GM19043 (cell line): ENCODE measurements around the gene SEMA3D.

Experiments used
- ATAC-seq: cut with Tn5 transposase; IDR thresholded peaks from one replicate; pipeline ENCODE4 v1.9.1; 2021; ENCODE audit warnings: low read depth; ENCODE audit not compliant: unreplicated experiment

The SEMA3D gene

GRCh38 chr7:85186521-85187241 lies at the start of gene SEMA3D:
TSS of gene SEMA3D (minus strand) at chr7:85187056. CDS start at chr7:85121891, 65,165 bp downstream.
- ATAC-seq = peak; percentile 92

DNA sequence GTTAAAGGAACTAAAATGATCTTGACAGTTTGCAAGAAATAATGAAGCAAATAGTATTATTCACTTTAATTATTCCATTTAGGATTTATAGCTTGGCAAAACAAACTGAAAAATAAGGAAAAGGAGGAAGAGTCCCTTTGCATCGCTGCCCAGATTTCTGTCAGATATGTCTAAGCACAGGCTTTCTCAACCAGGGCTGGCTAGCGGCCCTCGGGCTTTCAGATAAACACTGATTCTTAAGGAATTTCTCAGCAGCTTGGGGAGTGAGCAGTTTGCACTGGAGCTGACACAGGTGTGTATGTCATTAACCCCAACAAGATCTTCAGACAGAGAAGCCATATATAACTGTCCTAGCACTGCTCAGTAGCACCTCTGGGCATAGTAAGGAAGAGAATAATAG lies 47.9 kb upstream of the SEMA3D start:
- ATAC-seq = no peak

DNA sequence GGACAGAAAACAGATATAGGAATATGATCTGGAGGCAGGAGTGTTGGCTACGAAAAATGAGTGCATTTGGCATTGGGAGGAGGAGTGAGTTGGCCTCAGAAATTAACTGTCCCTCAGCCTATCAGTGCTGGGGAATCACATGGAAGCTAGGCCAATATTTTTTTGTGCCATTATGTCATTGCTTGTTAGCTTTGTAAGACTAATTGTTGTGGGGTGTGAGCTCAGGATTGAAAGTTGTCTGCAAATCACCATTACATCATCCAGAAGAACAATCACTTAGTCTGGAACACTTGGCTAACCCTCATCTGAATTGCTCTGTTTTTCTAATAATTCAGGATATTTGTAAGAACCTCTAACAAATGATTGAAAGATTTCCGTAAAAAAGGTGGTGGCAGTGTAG lies 45.2 kb upstream of the SEMA3D start:
- ATAC-seq = no peak

- ATAC-seq = no peak
Observed at GRCh38 chr7:85230623-85231022, 43.8 kb upstream of the SEMA3D start.

DNA sequence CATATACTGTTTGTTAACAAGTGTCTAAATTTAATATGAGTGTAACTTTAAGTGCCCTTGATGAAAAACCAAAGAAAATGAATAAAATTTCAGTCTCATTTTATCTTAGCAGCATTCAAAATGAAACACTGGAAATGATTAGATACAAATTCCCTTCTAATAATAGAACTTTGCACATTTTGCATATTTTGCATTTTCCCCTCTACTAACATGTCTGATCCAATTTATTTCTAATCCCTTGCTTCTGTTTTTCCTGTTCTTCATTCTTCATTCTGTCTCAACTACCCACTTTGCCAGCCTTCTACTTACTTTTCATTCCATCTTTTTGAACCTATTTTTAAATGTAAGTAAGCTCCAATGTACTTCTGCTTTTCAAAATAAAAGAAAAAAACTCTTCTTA lies 42.7 kb upstream of the SEMA3D start:
- ATAC-seq = no peak

DNA sequence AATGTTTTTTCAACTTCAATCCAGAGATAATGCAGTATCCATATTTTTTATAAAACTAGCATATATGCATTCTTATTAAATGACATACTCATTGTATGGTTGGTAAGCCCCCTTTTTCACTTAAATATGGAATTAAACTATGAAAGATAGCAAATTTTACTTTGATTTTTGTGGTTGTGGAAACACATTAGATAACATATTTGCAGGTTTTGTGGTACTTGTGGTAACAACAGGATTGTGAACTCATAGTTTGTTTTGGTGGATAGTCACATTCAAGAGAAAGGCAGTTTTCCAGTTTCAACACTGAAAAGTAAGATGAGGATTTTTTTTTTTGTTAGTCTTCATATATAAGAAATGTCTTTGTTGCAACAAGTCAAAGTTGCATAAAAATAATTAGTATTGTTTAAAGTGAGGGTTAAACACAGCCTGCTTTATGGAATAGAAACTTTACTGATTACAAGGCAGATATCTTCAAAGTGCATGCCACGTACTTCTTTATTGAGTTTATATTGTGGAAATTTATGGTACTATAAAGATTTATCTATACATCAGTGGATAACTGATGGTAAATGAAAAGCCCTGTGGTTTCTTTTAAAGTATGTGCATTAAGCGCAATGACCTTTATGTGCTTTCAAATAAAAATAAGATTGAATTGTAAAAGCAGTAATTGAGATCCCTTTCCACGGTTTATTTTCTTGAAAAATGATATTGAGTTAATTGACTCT lies 39.7 kb upstream of the SEMA3D start:
- ATAC-seq = no peak

DNA sequence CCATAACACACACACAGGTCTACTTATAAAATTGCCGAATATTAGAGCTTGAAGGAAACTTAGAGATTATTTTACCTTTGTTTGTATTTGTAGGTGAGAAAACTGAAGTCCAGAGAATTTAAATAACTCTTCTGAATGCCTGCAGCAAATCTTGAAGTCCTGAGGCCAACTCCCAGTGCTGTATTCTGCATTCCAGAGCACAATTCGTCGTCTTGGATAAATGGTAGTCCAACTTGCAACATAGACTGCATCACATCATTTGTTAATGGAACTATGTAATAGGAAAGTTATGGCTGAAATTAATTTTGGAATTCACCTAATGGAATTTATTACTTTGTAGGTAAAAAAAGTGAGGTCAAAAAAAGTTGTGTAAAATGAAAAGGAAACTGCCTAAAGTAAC lies 37.3 kb upstream of the SEMA3D start:
- no peak for ATAC-seq

GRCh38 chr7:85222522-85222921 lies 35.7 kb upstream of the SEMA3D start:
- ATAC-seq = no peak

DNA sequence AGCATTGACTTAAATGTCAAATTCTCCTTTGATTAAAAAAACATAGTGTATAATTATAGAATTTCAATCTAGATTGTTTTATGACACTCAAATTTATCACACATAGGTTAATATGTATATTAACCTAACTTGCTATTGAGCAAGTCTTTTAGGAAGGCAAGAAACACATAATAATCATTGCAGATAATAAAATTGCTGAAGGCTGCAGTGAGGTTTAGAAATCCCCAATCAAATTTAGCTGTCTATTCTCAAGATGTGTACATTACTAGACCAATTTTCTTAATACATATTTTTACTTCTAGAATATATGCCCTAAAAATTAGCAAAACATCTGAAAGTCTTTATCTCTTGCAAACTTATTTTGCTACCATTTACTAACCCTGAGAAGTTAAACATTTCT lies 34.9 kb upstream of the SEMA3D start:
- no peak for ATAC-seq

- ATAC-seq = no peak
Observed at GRCh38 chr7:85220651-85221050, 33.8 kb upstream of the SEMA3D start.

GRCh38 chr7:85220023-85220422 lies 33.2 kb upstream of the SEMA3D start:
- ATAC-seq = no peak

GRCh38 chr7:85217085-85217484 lies 30.2 kb upstream of the SEMA3D start:
- ATAC-seq = no peak

DNA sequence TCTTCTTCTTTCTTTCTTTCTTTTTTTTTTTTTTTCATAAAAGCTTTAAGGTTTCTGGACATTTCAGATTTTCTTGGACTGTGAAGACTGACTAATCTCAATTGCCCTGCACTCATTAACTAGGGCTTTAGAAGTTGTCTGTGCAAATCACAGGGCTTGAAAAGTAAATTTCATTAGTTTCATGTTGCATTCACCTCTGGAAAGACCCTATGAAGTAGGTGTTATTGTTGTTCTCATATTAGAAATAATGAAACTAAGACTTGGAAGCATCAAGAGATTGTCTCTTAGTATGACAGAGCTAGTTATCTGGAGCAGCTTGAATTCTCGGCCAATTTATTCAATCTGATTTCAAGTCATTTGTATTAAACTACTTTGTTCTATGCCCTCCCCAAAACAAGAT lies 28.2 kb upstream of the SEMA3D start:
- ATAC-seq = peak; percentile 65

- no peak for ATAC-seq
Observed at GRCh38 chr7:85213500-85213899, 26.6 kb upstream of the SEMA3D start.

DNA sequence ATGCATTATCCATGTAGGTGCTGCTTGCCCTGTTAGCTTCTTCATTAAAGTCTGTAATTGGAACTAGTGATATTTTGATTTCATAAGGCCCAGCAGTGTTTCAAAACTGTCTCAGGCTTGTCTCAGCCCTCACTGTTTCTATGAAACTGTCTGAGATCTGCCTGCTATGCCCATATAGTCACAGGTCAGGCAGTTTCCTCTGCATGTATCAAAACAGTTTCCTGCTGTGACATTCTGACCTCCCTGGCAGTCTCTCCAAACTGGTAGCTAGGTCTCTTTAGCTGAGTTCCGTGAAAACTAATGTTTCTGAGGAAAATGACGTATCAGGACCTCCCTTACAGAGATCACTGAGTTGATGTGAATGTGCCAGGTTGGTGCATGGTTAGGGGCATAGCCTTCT lies 18.9 kb upstream of the SEMA3D start:
- no peak for ATAC-seq

DNA sequence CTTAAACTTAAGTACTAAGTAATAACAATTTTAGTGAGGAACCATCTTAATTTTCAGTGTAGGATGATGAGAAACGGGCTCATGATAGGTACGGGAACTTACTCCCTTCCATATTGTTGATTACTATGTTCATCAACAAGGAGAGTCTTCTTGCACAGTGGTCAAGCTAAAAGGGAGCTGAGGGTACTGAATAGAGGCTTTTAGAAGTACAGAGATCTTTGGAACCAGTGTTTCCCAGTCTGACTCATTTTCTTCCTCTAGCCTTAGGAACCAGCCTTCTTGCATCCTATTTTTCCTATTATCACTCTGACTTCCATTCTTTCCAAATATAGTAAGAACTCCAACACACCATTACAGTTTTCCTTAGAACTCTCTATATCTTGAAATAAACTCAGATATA lies 17.6 kb upstream of the SEMA3D start:
- ATAC-seq = no peak

- ATAC-seq = no peak
Observed at GRCh38 chr7:85204061-85204460, 17.2 kb upstream of the SEMA3D start.

DNA sequence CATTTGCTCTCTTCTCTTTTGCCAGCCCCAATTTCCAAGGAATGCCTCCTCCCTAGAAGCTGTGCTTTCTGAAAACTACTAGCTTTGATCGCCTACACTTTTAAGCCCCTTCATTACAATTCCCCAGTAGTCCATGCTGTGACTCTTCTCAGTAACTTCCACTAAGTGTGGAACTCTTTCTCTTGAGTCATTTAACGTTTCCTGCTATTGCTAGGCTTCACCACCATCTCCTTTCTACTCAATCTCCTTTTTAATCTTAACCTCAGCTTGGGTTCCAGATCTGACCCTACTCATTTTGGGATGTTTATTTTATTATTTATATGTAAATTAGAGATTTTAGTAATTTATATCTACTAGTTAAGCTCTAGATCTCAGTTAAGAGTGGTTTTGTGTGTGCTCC lies 14.4 kb upstream of the SEMA3D start:
- ATAC-seq = no peak

DNA sequence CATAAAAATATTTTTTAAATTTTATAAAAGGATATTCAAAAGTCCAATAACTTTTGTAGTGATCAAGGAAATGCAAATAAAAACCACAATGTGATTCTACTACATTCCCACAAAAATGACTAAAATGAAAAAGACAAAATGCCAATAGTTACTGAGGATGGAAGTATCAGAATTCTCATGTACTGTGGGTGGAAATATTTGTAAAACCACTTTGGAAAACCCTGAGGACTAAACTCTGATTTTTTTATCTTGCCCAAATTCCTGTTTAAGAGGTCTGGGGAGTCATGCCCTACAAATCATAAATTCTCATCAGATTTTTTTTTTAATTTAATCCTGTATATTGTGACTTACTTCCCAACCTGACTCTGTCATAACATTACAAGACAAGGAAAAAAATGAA lies 9.8 kb upstream of the SEMA3D start:
- ATAC-seq = no peak

GRCh38 chr7:85191383-85191782 lies 4.5 kb upstream of the SEMA3D start:
- no peak for ATAC-seq

DNA sequence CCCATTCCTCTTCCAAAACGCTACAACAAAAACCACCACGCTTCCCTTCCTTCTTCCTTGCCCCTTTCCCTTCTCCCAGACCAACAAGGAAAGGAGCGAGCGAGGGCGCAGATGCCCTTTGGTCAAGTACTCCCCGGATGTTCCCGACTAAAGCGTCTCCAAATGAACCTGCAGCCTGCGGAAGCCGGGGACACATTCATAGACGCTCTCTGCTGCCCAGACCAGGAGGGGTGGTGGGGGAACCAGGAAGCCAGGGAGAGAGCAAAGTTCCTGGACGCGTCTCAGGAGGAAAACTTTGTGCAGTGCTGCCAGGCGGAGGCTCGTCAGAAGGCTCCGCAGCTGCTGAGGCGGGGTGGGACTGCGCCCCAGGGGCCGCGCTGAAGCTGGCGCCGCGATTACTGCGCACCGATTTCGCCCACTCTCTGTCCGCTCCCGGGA lies 754 bp downstream of the SEMA3D start:
- peak; percentile 5 for ATAC-seq

GRCh38 chr7:85185424-85186082 lies 1.3 kb downstream of the SEMA3D start:
- ATAC-seq = no peak
